Mesendoderm (in vitro differentiated cells): ENCODE data around the gene SIAH3.
A peak's percentile ranks its signal among the peaks of the same experiment; 100 is the strongest.

Experiments used
- DNase-seq: peaks from one replicate; pipeline ENCODE4 v3.0.0; 2013
- H2AK5ac ChIP-seq: 2 replicates; pipeline ENCODE4 v1.6.1; 2013; ENCODE audit warnings: low read length, inconsistent platforms
- H2BK120ac ChIP-seq: 2 replicates; pipeline ENCODE4 v1.6.1; 2013; ENCODE audit warnings: low read depth, mild to moderate bottlenecking, low read length, moderate library complexity, mixed read lengths
- H2BK15ac ChIP-seq: replicated peaks from 2 replicates; pipeline ENCODE4 v1.6.1; 2013; ENCODE audit warnings: low read depth, mild to moderate bottlenecking, moderate library complexity
- H2BK5ac ChIP-seq: 2 replicates; pipeline ENCODE4 v1.6.1; 2013; ENCODE audit warnings: low read length, inconsistent platforms
- H3K18ac ChIP-seq: 2 replicates; pipeline ENCODE4 v1.6.1; 2013; ENCODE audit warnings: mild to moderate bottlenecking, low read length, mixed read lengths
- H3K23ac ChIP-seq: one replicate; pipeline ENCODE4 v1.6.1; 2013; ENCODE audit warnings: low read length
- H3K27ac ChIP-seq: 2 replicates; pipeline ENCODE4 v1.5.1; 2013; ENCODE audit warnings: low read depth, mild to moderate bottlenecking, inconsistent platforms, low read length, moderate library complexity
- H3K27me3 ChIP-seq: 2 replicates; pipeline ENCODE4 v1.6.1; 2013; ENCODE audit warnings: low read length, control low read depth, mild to moderate bottlenecking, inconsistent platforms; ENCODE audit not compliant: insufficient read depth, poor library complexity
- H3K36me3 ChIP-seq: 2 replicates; pipeline ENCODE4 v1.6.1; 2013; ENCODE audit warnings: low read length, inconsistent platforms; ENCODE audit not compliant: control insufficient read depth, insufficient read depth
- H3K4ac ChIP-seq: one replicate; pipeline ENCODE4 v1.6.1; 2013; ENCODE audit warnings: low read depth, mild to moderate bottlenecking, low read length, moderate library complexity
- H3K4me1 ChIP-seq: 2 replicates; pipeline ENCODE4 v1.6.1; 2013; ENCODE audit warnings: low read depth, low read length, inconsistent platforms; ENCODE audit not compliant: control insufficient read depth
- H3K4me2 ChIP-seq: 2 replicates; pipeline ENCODE4 v1.6.1; 2013; ENCODE audit warnings: low read length
- H3K4me3 ChIP-seq: 2 replicates; pipeline ENCODE4 v1.5.1; 2013; ENCODE audit warnings: mild to moderate bottlenecking, low read length
- H3K56ac ChIP-seq: one replicate; pipeline ENCODE4 v1.6.1; 2013; ENCODE audit warnings: low read length
- H3K79me1 ChIP-seq: 2 replicates; pipeline ENCODE4 v1.6.1; 2013; ENCODE audit warnings: low read length, inconsistent platforms
- H3K79me2 ChIP-seq: 2 replicates; pipeline ENCODE4 v1.6.1; 2013; ENCODE audit warnings: mild to moderate bottlenecking, low read length; ENCODE audit not compliant: control insufficient read depth, insufficient read depth
- H3K9ac ChIP-seq: 2 replicates; pipeline ENCODE4 v1.6.1; 2013; ENCODE audit warnings: low read length, inconsistent platforms
- H4K5ac ChIP-seq: one replicate; pipeline ENCODE4 v1.6.1; 2013; ENCODE audit warnings: low read length
- H4K8ac ChIP-seq: one replicate; pipeline ENCODE4 v1.6.1; 2013; ENCODE audit warnings: low read depth, mild to moderate bottlenecking, control low read depth, low read length, moderate library complexity
- WGBS: extraction: QIAGEN DNeasy Blood & Tissue Kit; methylation state at CpG from one replicate; pipeline ENCODE4 v1.1.7; 2013; ENCODE audit warnings: low lambda C conversion rate, missing lambda C conversion rate; ENCODE audit not compliant: insufficient coverage; ENCODE audit errors: extremely low coverage; 5-methylcytosine and 5-hydroxymethylcytosine counted together

Gene SIAH3

DNA sequence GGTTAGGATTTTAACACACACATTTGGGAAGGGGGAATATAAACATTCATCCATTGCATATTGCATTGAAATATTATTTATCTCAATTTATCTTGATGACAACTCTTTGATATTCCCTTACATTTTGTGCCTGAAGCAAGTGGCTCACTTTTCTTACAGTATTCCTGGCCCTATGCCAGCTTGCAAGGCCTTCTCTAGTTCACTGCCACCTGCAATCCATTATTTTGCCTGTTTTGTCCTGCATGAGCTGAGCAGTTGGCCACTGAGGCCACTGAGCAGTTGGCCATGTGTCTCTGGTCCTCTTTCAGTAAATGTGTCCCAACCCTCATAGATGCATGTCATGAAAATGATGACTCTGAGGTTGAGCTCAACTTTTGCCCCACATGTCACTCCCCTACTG lies 99.7 kb downstream of the SIAH3 start:
- Histone ChIP-seq H3K36me3 (no peaks in the 10 kb centered on the region), H3K23ac (no peak overlapping the region), H3K79me1 (no peaks in the 10 kb centered on the region), H3K27ac (no peak overlapping the region), H4K5ac (no peak overlapping the region), H3K27me3 (no peaks in the 10 kb centered on the region), H2AK5ac (no peak overlapping the region), H4K8ac (no peak overlapping the region), H3K18ac (no peak overlapping the region), H3K4me2 (no peak overlapping the region), H3K4me1 (peaks cover 2% of the 10 kb centered on the region), H2BK5ac (no peak overlapping the region), H3K4me3 (no peak overlapping the region), H3K9ac (no peak overlapping the region), H3K4ac (no peak overlapping the region), H3K79me2 (no peaks in the 10 kb centered on the region), H2BK15ac (no peak overlapping the region), H2BK120ac (no peak overlapping the region), H3K56ac (no peak overlapping the region)
- no peak for DNase-seq

GRCh38 chr13:45750566-45750965 lies 101.0 kb downstream of the SIAH3 start:
- no peak overlapping the region for H3K56ac ChIP-seq
- no peaks in the 10 kb centered on the region for H3K27me3 ChIP-seq
- no peak overlapping the region for H3K27ac ChIP-seq
- no peaks in the 10 kb centered on the region for H3K79me2 ChIP-seq
- H4K8ac ChIP-seq = no peak overlapping the region
- H3K4me1 ChIP-seq = peaks cover 2% of the 10 kb centered on the region
- H3K9ac ChIP-seq = no peak overlapping the region
- DNase-seq = peak; percentile 33
- no peak overlapping the region for H3K18ac ChIP-seq
- no peak overlapping the region for H2AK5ac ChIP-seq
- no peaks in the 10 kb centered on the region for H3K79me1 ChIP-seq
- no peak overlapping the region for H3K4ac ChIP-seq
- no CpG with 5 or more reads among the region's 3 CpGs for whole genome bisulfite sequencing
- no peaks in the 10 kb centered on the region for H3K36me3 ChIP-seq
- no peak overlapping the region for H3K4me2 ChIP-seq
- H3K4me3 ChIP-seq = no peak overlapping the region
- no peak overlapping the region for H3K23ac ChIP-seq
- no peak overlapping the region for H4K5ac ChIP-seq
- no peak overlapping the region for H2BK5ac ChIP-seq
- no peak overlapping the region for H2BK15ac ChIP-seq
- H2BK120ac ChIP-seq = no peak overlapping the region

DNA sequence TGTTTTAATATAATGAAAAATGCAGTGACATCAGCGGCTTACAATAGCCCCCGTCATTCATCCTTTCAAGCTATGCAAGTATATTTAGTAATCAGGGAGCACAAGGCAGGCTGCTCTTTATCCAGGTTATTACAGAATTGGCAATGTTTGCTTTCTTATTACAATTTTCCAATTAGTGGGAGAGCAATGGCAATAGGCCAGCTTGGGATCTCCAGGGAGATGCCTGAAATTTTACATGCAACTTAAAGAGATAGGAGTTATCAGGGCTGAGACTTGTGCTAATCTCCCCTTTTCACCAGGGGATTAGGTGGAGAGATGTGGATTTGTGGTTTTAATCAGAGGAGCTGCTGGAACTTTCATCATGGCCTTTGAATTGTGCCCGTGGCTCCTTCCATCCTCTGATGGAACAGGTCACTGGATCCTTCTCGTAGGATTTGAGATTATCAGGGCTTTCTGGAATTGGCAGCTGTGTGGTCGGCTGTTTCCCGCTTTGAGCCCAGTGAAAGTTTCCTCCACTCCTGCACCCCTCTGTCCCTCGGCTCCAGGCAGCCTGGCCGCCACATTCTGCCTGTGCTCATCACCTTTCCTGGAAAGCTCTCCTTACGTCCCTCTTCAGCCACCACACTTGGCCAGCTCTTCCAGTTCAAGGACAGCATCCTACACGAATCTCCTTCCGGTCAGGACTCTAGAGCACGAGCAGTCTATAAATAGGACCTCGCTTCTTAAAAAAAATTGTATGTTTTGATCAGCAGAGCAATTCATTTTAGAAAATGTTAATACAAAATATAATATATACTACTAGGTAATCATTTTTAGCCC lies 102.4 kb downstream of the SIAH3 start:
- no peak overlapping the region for H3K9ac ChIP-seq
- no peaks in the 10 kb centered on the region for H3K79me2 ChIP-seq
- DNase-seq = peak; percentile 88
- no peak overlapping the region for H4K5ac ChIP-seq
- H3K27me3 ChIP-seq = no peaks in the 10 kb centered on the region
- no peak overlapping the region for H3K56ac ChIP-seq
- no CpG with 5 or more reads among the region's 13 CpGs for WGBS
- H2BK15ac ChIP-seq = no peak overlapping the region
- no peak overlapping the region for H2BK120ac ChIP-seq
- H3K4me1 ChIP-seq = peaks cover 2% of the 10 kb centered on the region
- H3K4me3 ChIP-seq = no peak overlapping the region
- H4K8ac ChIP-seq = no peak overlapping the region
- H2BK5ac ChIP-seq = no peak overlapping the region
- H3K79me1 ChIP-seq = no peaks in the 10 kb centered on the region
- H3K36me3 ChIP-seq = no peaks in the 10 kb centered on the region
- H3K18ac ChIP-seq = no peak overlapping the region
- no peak overlapping the region for H2AK5ac ChIP-seq
- H3K27ac ChIP-seq = peak overlapping the region; percentile 11
- H3K4me2 ChIP-seq = no peak overlapping the region
- no peak overlapping the region for H3K4ac ChIP-seq
- H3K23ac ChIP-seq = no peak overlapping the region

DNA sequence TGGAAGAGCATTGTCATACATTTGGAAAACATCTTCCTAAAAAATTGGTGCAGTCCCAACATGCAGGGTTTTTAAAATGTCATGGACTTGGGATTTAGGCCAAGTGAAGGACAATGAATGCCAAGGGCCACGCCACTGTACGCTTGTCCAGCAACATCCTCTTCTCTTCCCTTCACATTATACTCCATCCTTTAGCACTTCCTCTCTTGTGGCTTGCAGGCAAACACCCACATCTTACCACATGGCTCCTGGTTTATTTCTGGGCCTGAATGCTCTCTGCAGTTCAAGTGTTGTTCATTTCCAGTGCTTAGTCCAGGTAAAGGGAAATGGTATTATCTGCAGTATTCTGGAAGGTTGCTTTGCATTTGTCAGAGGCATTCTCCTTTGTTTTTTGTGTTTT lies 104.5 kb downstream of the SIAH3 start:
- Histone ChIP-seq H3K23ac (no peak overlapping the region), H4K5ac (no peak overlapping the region), H3K79me2 (no peaks in the 10 kb centered on the region), H3K79me1 (no peaks in the 10 kb centered on the region), H3K4me3 (no peak overlapping the region), H3K18ac (no peak overlapping the region), H3K27ac (no peak overlapping the region), H3K4me1 (peaks cover 2% of the 10 kb centered on the region), H3K56ac (no peak overlapping the region), H3K27me3 (no peaks in the 10 kb centered on the region), H2BK120ac (no peak overlapping the region), H4K8ac (no peak overlapping the region), H2BK15ac (no peak overlapping the region), H2AK5ac (no peak overlapping the region), H3K4ac (no peak overlapping the region), H2BK5ac (no peak overlapping the region), H3K36me3 (no peaks in the 10 kb centered on the region), H3K9ac (no peak overlapping the region), H3K4me2 (no peak overlapping the region)
- DNase-seq = no peak
- WGBS = no CpG with 5 or more reads among the region's 2 CpGs

DNA sequence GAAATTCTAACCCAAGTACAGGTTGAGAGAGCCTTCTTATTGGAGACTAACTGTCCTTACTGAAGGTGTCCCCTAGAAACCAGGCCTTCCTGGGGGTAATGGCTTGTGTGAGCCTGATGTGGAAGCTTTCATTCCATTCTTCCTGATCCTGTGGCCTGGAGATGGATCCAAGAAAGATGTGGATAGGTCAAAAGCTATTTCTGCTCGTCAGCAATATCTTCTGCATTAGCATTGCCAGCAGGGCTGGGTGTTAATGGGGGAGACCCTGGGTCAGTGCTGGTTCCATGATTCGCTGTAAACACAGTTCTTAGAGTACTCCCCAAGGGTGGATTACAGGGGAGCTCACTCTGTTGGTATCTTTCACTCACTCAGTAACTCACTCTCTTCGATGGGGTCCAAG lies 106.6 kb downstream of the SIAH3 start:
- Histone ChIP-seq H3K36me3 (no peaks in the 10 kb centered on the region), H3K9ac (no peak overlapping the region), H2BK5ac (no peak overlapping the region), H4K5ac (no peak overlapping the region), H3K79me2 (no peaks in the 10 kb centered on the region), H3K4ac (no peak overlapping the region), H3K79me1 (no peaks in the 10 kb centered on the region), H2BK15ac (no peak overlapping the region), H3K4me3 (no peak overlapping the region), H3K27ac (no peak overlapping the region), H3K56ac (no peak overlapping the region), H3K4me2 (no peak overlapping the region), H2AK5ac (no peak overlapping the region), H3K27me3 (no peaks in the 10 kb centered on the region), H3K23ac (no peak overlapping the region), H2BK120ac (no peak overlapping the region), H4K8ac (no peak overlapping the region), H3K18ac (no peak overlapping the region), H3K4me1 (no peaks in the 10 kb centered on the region)
- WGBS = no CpG with 5 or more reads among the region's 3 CpGs
- no peak for DNase-seq

DNA sequence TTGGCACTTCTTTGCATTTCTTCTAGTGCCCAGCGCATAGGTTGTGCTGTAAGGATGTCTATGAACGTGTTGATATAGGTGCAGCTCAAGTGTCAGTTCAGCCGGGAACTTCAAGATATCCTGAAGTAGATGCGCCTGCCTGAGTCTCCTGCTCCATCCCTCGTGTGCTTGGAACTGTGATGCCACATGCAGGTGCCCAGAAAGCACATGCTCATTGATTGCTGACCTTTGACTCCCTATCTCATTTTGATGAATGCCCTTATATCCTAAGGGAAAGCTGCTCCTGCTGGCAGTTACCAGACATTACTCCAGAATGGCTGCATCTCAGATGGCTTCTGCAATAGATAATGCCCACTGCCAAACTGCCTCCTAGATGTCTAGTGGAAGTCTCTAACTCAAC lies 108.6 kb downstream of the SIAH3 start:
- H3K79me1 ChIP-seq = no peaks in the 10 kb centered on the region
- no peaks in the 10 kb centered on the region for H3K4me1 ChIP-seq
- H4K8ac ChIP-seq = no peak overlapping the region
- no peaks in the 10 kb centered on the region for H3K36me3 ChIP-seq
- no peaks in the 10 kb centered on the region for H3K27me3 ChIP-seq
- no peak overlapping the region for H3K23ac ChIP-seq
- H3K56ac ChIP-seq = no peak overlapping the region
- H4K5ac ChIP-seq = no peak overlapping the region
- no peak overlapping the region for H3K4me3 ChIP-seq
- no peak overlapping the region for H3K4ac ChIP-seq
- WGBS = no CpG with 5 or more reads among the region's 5 CpGs
- no peak overlapping the region for H3K27ac ChIP-seq
- no peak overlapping the region for H3K4me2 ChIP-seq
- H2AK5ac ChIP-seq = no peak overlapping the region
- no peaks in the 10 kb centered on the region for H3K79me2 ChIP-seq
- DNase-seq = no peak
- H2BK15ac ChIP-seq = no peak overlapping the region
- no peak overlapping the region for H3K9ac ChIP-seq
- no peak overlapping the region for H2BK5ac ChIP-seq
- H2BK120ac ChIP-seq = no peak overlapping the region
- H3K18ac ChIP-seq = no peak overlapping the region
